K562 (cell line): Measurements from ENCODE around the gene CSF2. TPM values are rescaled to one million over a fixed set of nuclear protein-coding genes. Genes with fewer than 3 reads are reported as not detected.
A peak's percentile ranks its signal among the peaks of the same experiment; 100 is the strongest.

Experiments
- BMI1 ChIP-seq: fragments of 150-350 bp; IDR thresholded peaks from 2 replicates; pipeline ENCODE4 v1.6.1; 2014; ENCODE audit warnings: low read length
- CC2D1A ChIP-seq: fragments of 450-650 bp; IDR thresholded peaks from 2 replicates; pipeline ENCODE4 v1.6.1; 2017; ENCODE audit warnings: mild to moderate bottlenecking
- E2F4 ChIP-seq: sonication (generic); formaldehyde crosslinking; IDR thresholded peaks from 2 replicates; pipeline ENCODE4 v1.8.0; 2022; ENCODE audit warnings: mild to moderate bottlenecking, low read depth, missing genetic modification reagents
- KLF13 ChIP-seq: fragments of 450-650 bp; IDR thresholded peaks from 2 replicates; pipeline ENCODE4 v1.6.1; 2016; ENCODE audit warnings: missing genetic modification characterization, low read depth, mild to moderate bottlenecking, missing compliant biosample characterization, moderate library complexity, borderline replicate concordance
- MGA ChIP-seq: fragments of 450-650 bp; IDR thresholded peaks from 2 replicates; pipeline ENCODE4 v1.6.1; 2016; ENCODE audit warnings: mild to moderate bottlenecking, moderate library complexity
- NCOA1 ChIP-seq: fragments of 450-650 bp; IDR thresholded peaks from 2 replicates; pipeline ENCODE4 v1.6.1; 2016; ENCODE audit warnings: low read depth
- NR0B1 ChIP-seq: fragments of 450-650 bp; IDR thresholded peaks from one replicate; pipeline ENCODE4 v1.6.1; 2018; ENCODE audit warnings: mild to moderate bottlenecking, moderate library complexity; ENCODE audit not compliant: partially characterized antibody
- PKNOX1 ChIP-seq: fragments of 450-650 bp; IDR thresholded peaks from 2 replicates; pipeline ENCODE4 v1.6.1; 2016
- ZNF263 ChIP-seq: sonication (generic); formaldehyde crosslinking; IDR thresholded peaks from 2 replicates; pipeline ENCODE4 v1.8.0; 2022; ENCODE audit warnings: mild to moderate bottlenecking, missing genetic modification reagents, borderline replicate concordance
- ZNF41 ChIP-seq: fragments of 250-450 bp; sonication (Bioruptor Pico); conservative IDR thresholded peaks from 2 replicates; pipeline ENCODE4 v1.4.0; 2020; ENCODE audit warnings: mild to moderate bottlenecking
- ZNF584 ChIP-seq: fragments of 200-800 bp; sonication (Bioruptor generic); IDR thresholded peaks from 2 replicates; pipeline ENCODE4 v1.6.1; 2016; ENCODE audit warnings: low read depth, mild to moderate bottlenecking, missing genetic modification characterization, missing compliant biosample characterization
- polyA plus RNA-seq, 8 experiments: library from polyadenylated mRNA; depleted of rRNA in 4 of 8; stranded (reverse) in 5 of 8; unstranded in 3 of 8; fragments of >200 nt; fragmentation: Nextera tagmentation in 2 of 8; fragmentation: Illumina TruSeq in 1 of 8; extraction: Ambion mirVana in 2 of 8; extraction: Trizol in 1 of 8; gene quantifications; 2 replicates each; pipeline versions ENCODE4 v1.2.1 to v1.2.3, GENCODE V29; 2011 to 2014; ENCODE audit warnings: inconsistent platforms in 1 of 8, missing spikeins in 1 of 8
- total RNA-seq, 7 experiments: library from RNA; depleted of rRNA in 6 of 7; stranded (reverse); fragments of >200 nt in 6 of 7; fragmentation: Illumina TruSeq in 2 of 7; extraction: Trizol in 2 of 7; gene quantifications; 2 replicates each; pipeline versions ENCODE4 v1.2.1 to v1.2.3, GENCODE V29; 2011 to 2021; ENCODE audit warnings: low replicate concordance in 1 of 7

CSF2 gene
- total and polyA plus RNA-seq, 9 of the 15 experiments (the other 6 are each of a cell fraction or from before 2014, with no cell fraction given): 0.25 to 0.29 TPM; not detected in 7

- TF ChIP-seq MGA (peak; percentile 64), KLF13 (tag) (peak; percentile 49; the same call in 1 of the 2 replicates), BMI1 (no peak), PKNOX1 (no peak), E2F4 (CRISPR knock-in tag) (no peak), ZNF584 (CRISPR knock-in tag) (no peak), ZNF41 (CRISPR knock-in tag) (no peak), ZNF263 (CRISPR knock-in tag) (no peak), CC2D1A (no peak), NR0B1 (no peak), NCOA1 (no peak)
Measured at GRCh38 chr5:132074772-132075718, 1.5 kb downstream of the CSF2 start (continued).
